GM12878 (cell line): ENCODE results near the gene NKX1-2. TPM values are rescaled to one million over a fixed set of nuclear protein-coding genes. Genes with fewer than 3 reads are reported as not detected.

ENCODE experiments used
- ATAC-seq: fragments of 200-7000 bp; cut with Tn5 transposase; 3 replicates; pipeline ENCODE4 v1.9.1; 2020; ENCODE audit warnings: mild to moderate bottlenecking, moderate library complexity
- BruUV-seq: library from RNA; stranded (reverse); fragments of 400-500 nt; replicated peaks from 2 replicates; lab custom pipeline; 2021; lab: Mats Ljungman, UMichigan
- CTCF ChIA-PET: fragments of 300-600 bp; sonication (Branson Sonifier 250); formaldehyde crosslinking; extraction: SDS; loops from one replicate; lab custom pipeline; 2021; ENCODE audit warnings: inconsistent platforms; lab: Yijun Ruan, JAX
- POLR2A ChIA-PET: fragments of 350-600 bp; formaldehyde crosslinking; extraction: SDS; loops from one replicate; lab custom pipeline; 2021; ENCODE audit warnings: inconsistent platforms; lab: Charles Lee
- RAD21 ChIA-PET: fragments of 300-600 bp; sonication (Branson Sonifier 250); formaldehyde crosslinking; loops from one replicate; lab custom pipeline; 2023; ENCODE audit warnings: antibody characterized with exemption; ENCODE audit not compliant: unreplicated experiment; lab: Charles Lee
- SMC1A ChIA-PET: fragments of 300-600 bp; sonication (Branson Sonifier 250); formaldehyde crosslinking; loops from one replicate; lab custom pipeline; 2023; ENCODE audit not compliant: unreplicated experiment, uncharacterized antibody; lab: Charles Lee
- DNase-seq: peaks from one replicate; pipeline ENCODE4 v3.0.0-alpha.2; 2011; ENCODE audit warnings: low read depth, low spot score
- FAIRE-seq: peaks from 3 replicates; lab custom pipeline; 2011; peaks lifted over from hg19 to GRCh38; lab: Jason Lieb, UNC
- H2AFZ ChIP-seq: 2 replicates; pipeline ENCODE4 v1.6.0; 2011; ENCODE audit warnings: low read depth, low read length, control low read depth; ENCODE audit not compliant: control insufficient read depth
- H3K27ac ChIP-seq: 2 replicates; pipeline ENCODE4 v1.5.1; 2011; ENCODE audit warnings: control low read depth; ENCODE audit not compliant: control insufficient read depth, insufficient read depth
- H3K27me3 ChIP-seq, 2 experiments: replicated peaks in 1 of 2; 2 replicates each; pipeline versions ENCODE4 v1.6.0 to v1.6.1; 2011; ENCODE audit warnings: low read length in 1 of 2; ENCODE audit not compliant: control insufficient read depth in 2 of 2, insufficient read depth in 2 of 2
- H3K36me3 ChIP-seq, 2 experiments: 2 replicates each; pipeline ENCODE4 v1.5.1; 2011; ENCODE audit warnings: low read length in 1 of 2; ENCODE audit not compliant: control insufficient read depth in 2 of 2, insufficient read depth in 2 of 2
- H3K4me1 ChIP-seq: 2 replicates; pipeline ENCODE4 v1.6.1; 2011; ENCODE audit warnings: mild to moderate bottlenecking, low read length, moderate library complexity, mixed read lengths; ENCODE audit not compliant: control insufficient read depth, insufficient read depth
- H3K4me2 ChIP-seq: 2 replicates; pipeline ENCODE4 v1.6.0; 2011; ENCODE audit warnings: control low read depth; ENCODE audit not compliant: control insufficient read depth, insufficient read depth
- H3K4me3 ChIP-seq: fragments of 200-600 bp; sonication (generic); 2 replicates; pipeline ENCODE4 v1.5.1; 2016
- H3K79me2 ChIP-seq: 2 replicates; pipeline ENCODE4 v1.6.0; 2011; ENCODE audit warnings: low read length; ENCODE audit not compliant: control insufficient read depth, insufficient read depth
- H3K9ac ChIP-seq: 2 replicates; pipeline ENCODE4 v1.8.0; 2011; ENCODE audit warnings: low read length, control low read depth, mixed read lengths; ENCODE audit not compliant: control insufficient read depth, insufficient read depth
- H3K9me3 ChIP-seq: replicated peaks from 3 replicates; pipeline ENCODE4 v1.5.1; 2011; ENCODE audit warnings: mild to moderate bottlenecking, low read length; ENCODE audit not compliant: control insufficient read depth, insufficient read depth
- H4K20me1 ChIP-seq: 2 replicates; pipeline ENCODE4 v1.6.0; 2011; ENCODE audit not compliant: control insufficient read depth, insufficient read depth
- ASH2L ChIP-seq: fragments of 300-600, 200-600 bp; sonication (generic); IDR thresholded peaks from 2 replicates; pipeline ENCODE4 v1.6.1; 2017; ENCODE audit warnings: low read depth, mild to moderate bottlenecking, borderline replicate concordance
- CBFB ChIP-seq: IDR thresholded peaks from 2 replicates; pipeline ENCODE4 v1.6.1; 2016; ENCODE audit warnings: antibody characterized with exemption, low read depth
- CREM ChIP-seq: IDR thresholded peaks from 2 replicates; pipeline ENCODE4 v1.6.1; 2014; ENCODE audit warnings: antibody characterized with exemption, low read depth
- DPF2 ChIP-seq: fragments of 450-650 bp; IDR thresholded peaks from 2 replicates; pipeline ENCODE4 v1.6.1; 2017; ENCODE audit warnings: mild to moderate bottlenecking
- E2F4 ChIP-seq: IDR thresholded peaks from 2 replicates; pipeline ENCODE4 v1.6.1; 2012; ENCODE audit warnings: low read depth, low read length, improper control_type of control experiment
- EED ChIP-seq: sonication (generic); IDR thresholded peaks from 2 replicates; pipeline ENCODE4 v1.6.1; 2016; ENCODE audit warnings: antibody characterized with exemption, low read depth
- ELK1 ChIP-seq: IDR thresholded peaks from 2 replicates; pipeline ENCODE4 v1.6.1; 2012; ENCODE audit warnings: low read depth, low read length, improper control_type of control experiment
- IKZF2 ChIP-seq, 2 experiments: fragments of 450-650 bp; IDR thresholded peaks; 2 replicates each; pipeline ENCODE4 v1.6.1; 2017; ENCODE audit warnings: mild to moderate bottlenecking in 2 of 2, moderate library complexity in 2 of 2
- IRF5 ChIP-seq: fragments of 450-650 bp; IDR thresholded peaks from 2 replicates; pipeline ENCODE4 v1.6.1; 2017; ENCODE audit warnings: borderline replicate concordance
- NFYB ChIP-seq: IDR thresholded peaks from 2 replicates; pipeline ENCODE4 v1.6.1; 2011; ENCODE audit warnings: low read depth, mild to moderate bottlenecking, low read length, improper control_type of control experiment, moderate library complexity; ENCODE audit not compliant: insufficient read depth
- SMAD5 ChIP-seq: IDR thresholded peaks from 2 replicates; pipeline ENCODE4 v1.6.1; 2016; ENCODE audit warnings: antibody characterized with exemption, low read depth
- TAF1 ChIP-seq: IDR thresholded peaks from 2 replicates; pipeline ENCODE4 v1.6.1; 2011; ENCODE audit warnings: mild to moderate bottlenecking, low read depth, low read length, borderline replicate concordance
- WGBS: methylation state at CpG from one replicate; pipeline ENCODE4 v1.1.6; 2016; ENCODE audit warnings: low lambda C conversion rate; ENCODE audit not compliant: insufficient replicate concordance, insufficient coverage; ENCODE audit errors: missing lambda C conversion rate; 5-methylcytosine and 5-hydroxymethylcytosine counted together
- in situ Hi-C: fragments of 300-500 bp; cut with MboI; formaldehyde crosslinking; loops from 9 replicates; pipeline ENCODE4 v1.14.3; 2018; ENCODE audit warnings: mixed read lengths
- intact Hi-C: fragments of 100-400 bp; cut with micrococcal nuclease; formaldehyde crosslinking; loops from one replicate; pipeline ENCODE4 v1.14.2; 2022; ENCODE audit not compliant: unreplicated experiment
- polyA plus RNA-seq, 11 experiments: library from polyadenylated mRNA; depleted of rRNA in 4 of 11; unstranded in 6 of 11; stranded (reverse) in 5 of 11; fragments of >200 nt; fragmentation: Nextera tagmentation in 4 of 11; fragmentation: Illumina TruSeq in 1 of 11; extraction: Ambion mirVana in 4 of 11; extraction: Trizol in 1 of 11; gene quantifications; 1 replicate in 1 of 11; 2 replicates in 10 of 11; pipeline versions ENCODE4 v1.2.1 to v1.2.3, GENCODE V29; 2011 to 2016; ENCODE audit warnings: inconsistent platforms in 2 of 11, missing spikeins in 2 of 11, low read depth in 1 of 11
- total RNA-seq, 4 experiments: library from RNA; depleted of rRNA in 3 of 4; stranded (reverse); fragments of >200 nt in 3 of 4; fragmentation: Illumina TruSeq in 1 of 4; extraction: Trizol in 1 of 4; gene quantifications; 2 replicates each; pipeline versions ENCODE4 v1.2.1 to v1.2.3, GENCODE V29; 2013 to 2021

Gene NKX1-2
- total and polyA plus RNA-seq, 10 of the 15 experiments (the other 5 are each of a cell fraction or from before 2014, with no cell fraction given), result not detected

GRCh38 chr10:124455441-124455840 lies 5.6 kb upstream of the NKX1-2 start:
- SMC1A ChIA-PET, result no interaction called here
- BruUV-seq, result no TSS peak
- CTCF ChIA-PET, result no interaction called here
- Histone ChIP-seq H3K79me2 (no peaks in the 10 kb centered on the region), H3K9me3 (no peaks in the 10 kb centered on the region), H3K4me1 (no peaks in the 10 kb centered on the region), H3K4me3 (no peak overlapping the region), H3K27me3 (peaks cover 2 to 5% of the 10 kb centered on the region in 2 experiments; a peak in 3 of 4 replicates), H3K4me2 (no peak overlapping the region), H3K27ac (no peak overlapping the region), H2AFZ (no peak overlapping the region), H3K9ac (no peak overlapping the region), H4K20me1 (no peaks in the 10 kb centered on the region), H3K36me3 (no peaks in the 10 kb centered on the region)
- WGBS, result 35% methylated on average over 7 of the region's 7 CpGs
- DNase-seq (no peak), ATAC-seq (no peak), FAIRE-seq (no peak)
- in situ Hi-C loops (no loop called here), intact Hi-C loops (no loop called here)
- RAD21 ChIA-PET, result no interaction called here
- TF ChIP-seq ASH2L, result no peak
- TF ChIP-seq DPF2, result no peak
- POLR2A ChIA-PET, result no interaction called here

GRCh38 chr10:124453960-124454610 lies 4.2 kb upstream of the NKX1-2 start:
- ChIA-PET POLR2A (no interaction called here), CTCF (no interaction called here), SMC1A (no interaction called here), RAD21 (no interaction called here)
- peaks cover 6 to 12% of the 10 kb centered on the region in 2 experiments; a peak in 3 of 4 replicates for H3K27me3 ChIP-seq
- H3K79me2 ChIP-seq, result no peaks in the 10 kb centered on the region
- in situ Hi-C loops, result no loop called here
- no peaks in the 10 kb centered on the region for H4K20me1 ChIP-seq
- BruUV-seq, result no TSS peak
- H3K36me3 ChIP-seq, result no peaks in the 10 kb centered on the region
- no peak overlapping the region for H2AFZ ChIP-seq
- H3K9ac ChIP-seq, result no peak overlapping the region
- ATAC-seq, result no peak
- intact Hi-C loops, result no loop called here
- H3K4me1 ChIP-seq, result no peaks in the 10 kb centered on the region
- DNase-seq, result no peak
- H3K9me3 ChIP-seq, result no peaks in the 10 kb centered on the region
- H3K4me2 ChIP-seq, result no peak overlapping the region
- H3K4me3 ChIP-seq, result no peak overlapping the region
- 29% methylated on average over 8 of the region's 8 CpGs for WGBS
- no peak overlapping the region for H3K27ac ChIP-seq
- FAIRE-seq, result no peak
- TF ChIP-seq NFYB, result no peak
- no peak for TF ChIP-seq ELK1
- TF ChIP-seq TAF1, result no peak
- TF ChIP-seq IKZF2 (IDR thresholded peaks at IDR 0.05), result no peak
- no peak for TF ChIP-seq E2F4
- no peak for TF ChIP-seq SMAD5
- TF ChIP-seq EED, result no peak
- no peak for TF ChIP-seq CBFB
- no peak for TF ChIP-seq CREM
- TF ChIP-seq IRF5, result no peak
